ENCODE measurements around the gene RBM17. TPM values are rescaled to one million over a fixed set of nuclear protein-coding genes. Genes with fewer than 3 reads are reported as not detected.

Gene RBM17
- total RNA-seq, 1 experiment from 2014 or later = 129 TPM

DNA sequence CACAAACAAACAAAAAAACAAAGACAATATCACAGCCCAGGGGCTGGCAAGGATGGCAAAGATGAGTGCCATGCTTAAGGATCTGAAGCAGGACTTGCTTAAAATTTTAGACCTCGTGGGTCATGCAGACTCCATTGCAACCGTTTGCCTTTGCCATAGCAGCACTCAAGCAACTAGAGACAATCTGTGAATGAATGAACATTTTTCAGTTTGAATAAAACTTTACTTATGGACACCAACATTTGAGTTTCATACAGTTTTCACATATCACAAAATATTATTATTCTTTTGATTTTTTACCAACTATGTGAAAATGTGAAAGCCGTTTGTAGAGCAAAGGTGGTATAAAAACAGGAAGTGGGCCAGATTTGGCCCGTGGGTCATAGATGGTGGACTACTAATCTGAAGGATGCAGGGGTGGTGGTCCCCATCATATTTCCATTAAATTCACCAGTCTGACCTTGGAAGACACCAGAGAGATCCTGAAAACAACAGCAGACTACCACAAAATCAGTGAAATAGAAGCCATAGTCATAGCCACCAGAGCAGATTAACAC lies 8.3 kb upstream of the RBM17 start (continued):
- no peak for TF ChIP-seq REST (IDR thresholded peaks at IDR 0.05; ENCODE audit: low read depth)
- no peak for TF ChIP-seq TCF7L2 (IDR thresholded peaks at IDR 0.05; ENCODE audit: borderline replicate concordance, extremely low read depth, insufficient read depth, insufficient read length)
- TF ChIP-seq EZH2 (IDR thresholded peaks at IDR 0.05) = no peak
- no peak for TF ChIP-seq POLR2A (IDR thresholded peaks at IDR 0.05; ENCODE audit: borderline replicate concordance, extremely low read depth, insufficient read depth, insufficient read length)
- TF ChIP-seq, protein P1, sequence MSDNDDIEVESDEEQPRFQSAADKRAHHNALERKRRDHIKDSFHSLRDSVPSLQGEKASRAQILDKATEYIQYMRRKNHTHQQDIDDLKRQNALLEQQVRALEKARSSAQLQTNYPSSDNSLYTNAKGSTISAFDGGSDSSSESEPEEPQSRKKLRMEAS (IDR thresholded peaks at IDR 0.05) = no peak
- TF ChIP-seq RAD21 (IDR thresholded peaks at IDR 0.05; ENCODE audit: low read depth) = no peak
- no peak for TF ChIP-seq JUND (IDR thresholded peaks at IDR 0.05)
- no peak for TF ChIP-seq FOSL1 (IDR thresholded peaks at IDR 0.05; ENCODE audit: low read depth)

DNA sequence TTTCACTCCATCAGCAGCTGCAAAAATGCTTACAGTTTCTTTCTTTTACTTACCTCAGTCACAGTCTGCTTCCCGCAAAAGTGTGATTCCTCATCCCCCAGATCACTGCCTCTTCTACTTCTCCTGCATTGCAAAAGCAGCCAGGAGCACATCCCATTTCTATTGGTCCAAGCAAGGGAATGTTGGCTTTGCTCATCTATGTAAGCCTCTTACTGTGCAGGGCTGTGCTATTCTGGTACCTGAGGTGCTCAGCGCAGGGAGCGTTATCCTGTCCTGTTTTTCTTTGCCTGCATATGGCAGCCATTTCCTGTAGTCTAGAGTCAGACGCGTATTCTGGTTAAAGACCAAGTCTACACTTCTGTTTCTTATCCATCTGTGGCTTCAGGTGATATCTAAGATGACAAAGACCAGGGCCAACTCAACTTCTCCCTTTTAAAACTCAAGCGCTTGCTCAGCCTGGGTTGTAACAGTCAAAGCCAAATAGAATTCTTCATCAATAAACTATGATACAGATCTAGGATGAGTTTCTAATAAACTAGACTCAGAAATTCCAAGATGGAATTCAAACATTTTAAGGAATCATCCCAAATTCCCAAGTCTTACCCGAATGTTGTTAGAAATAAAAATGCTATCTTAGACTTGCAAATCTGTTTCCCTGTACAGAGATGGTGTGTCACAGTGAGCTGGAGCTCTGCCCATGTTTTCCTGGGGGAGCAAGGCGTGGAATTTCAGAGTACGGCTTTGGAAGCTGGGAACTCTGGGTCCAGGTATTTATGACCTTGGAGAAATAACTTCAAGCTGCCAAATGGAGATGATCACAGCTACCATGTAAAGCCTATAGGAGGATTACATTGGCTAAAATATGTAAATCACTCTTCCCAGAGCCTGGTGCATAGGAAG lies 6.1 kb upstream of the RBM17 start:
- CTCF ChIA-PET = interaction anchor here (0.8 kb wide), 1 partner anchor 322 kb away, joined by 3 read pairs; no protein-coding TSS in a partner anchor

More for the DNA sequence above, 6.1 kb upstream of the RBM17 start:
- POLR2A ChIA-PET = no interaction called here
- Histone ChIP-seq H3K27me3 (ENCODE audit: insufficient read depth, low read length) (peaks cover 14% of the 10 kb centered on the region; the same call in 1 of the 2 replicates), H3K9ac (ENCODE audit: low read length) (no peak overlapping the region), H3K9me2 (ENCODE audit: insufficient read depth) (no peaks in the 10 kb centered on the region), H3K4me2 (ENCODE audit: low read length) (no peak overlapping the region), H3K9me3 (ENCODE audit: control insufficient read depth in 1 of 2, insufficient read depth in 1 of 2, low read depth in 1 of 2, low read length in 2 of 2) (no peaks in the 10 kb centered on the region), H3K27ac (ENCODE audit: low read depth, low read length) (no peak overlapping the region), H2AFZ (ENCODE audit: low read depth, low read length, poor library complexity, severe bottlenecking) (no peak overlapping the region), H3K79me2 (ENCODE audit: insufficient read depth, low read length) (no peaks in the 10 kb centered on the region), H3K36me3 (ENCODE audit: control insufficient read depth in 1 of 2, insufficient read depth in 2 of 2, low read length in 2 of 2) (no peaks in the 10 kb centered on the region), H4K20me1 (ENCODE audit: insufficient read depth) (no peaks in the 10 kb centered on the region), H3K4me1 (ENCODE audit: control insufficient read depth in 1 of 2, insufficient read depth in 2 of 2, low read length in 2 of 2) (peaks cover 0 to 4% of the 10 kb centered on the region in 2 experiments; a peak in 1 of 4 replicates), H3K4me3 (replicated peaks in 1 of 2; ENCODE audit: low read depth in 1 of 2, low read length in 2 of 2) (no peak overlapping the region)
- intact Hi-C loops (cut with micrococcal nuclease) = loop anchor here (10.0 kb wide), 1 partner anchor 108 kb away; the partner anchor contains the start of gene IL15RA
- ATAC-seq = no peak
- no peak for TF ChIP-seq SIN3A (IDR thresholded peaks at IDR 0.05; ENCODE audit: low read depth)
- no peak for TF ChIP-seq SP1 (IDR thresholded peaks at IDR 0.05; ENCODE audit: low read depth)
- no peak for TF ChIP-seq EGR1 (IDR thresholded peaks at IDR 0.05; ENCODE audit: low read depth)
- TF ChIP-seq ZFX (IDR thresholded peaks at IDR 0.05) = no peak
- no peak for TF ChIP-seq SRF (IDR thresholded peaks at IDR 0.05; ENCODE audit: low read depth)
- no peak for TF ChIP-seq CBX3 (IDR thresholded peaks at IDR 0.05; ENCODE audit: low read depth)
- no peak for TF ChIP-seq ELF1 (IDR thresholded peaks at IDR 0.05; ENCODE audit: borderline replicate concordance, low read depth)
- DNase-seq (ENCODE audit: low read depth, low spot score) = no peak
- no TSS peak for BruUV-seq (replicated peaks)
- RAD21 ChIA-PET (ENCODE audit: low non-redundant PET in 1 of 2, low total read pairs in 2 of 2, uncharacterized antibody in 2 of 2, unreplicated experiment in 2 of 2) = no interaction called here

Data from HCT116 (cell line).